SK-N-SH (cell line): ENCODE results near the gene TMA16. TPM values are rescaled to one million over a fixed set of nuclear protein-coding genes. Genes with fewer than 3 reads are reported as not detected.

Source experiments
- CTCF ChIA-PET: fragments of 300-600, 350-600 bp; formaldehyde crosslinking; extraction: SDS; loops from one replicate; lab custom pipeline; 2021; lab: Yijun Ruan, JAX
- POLR2A ChIA-PET: fragments of 350-600 bp; sonication (Branson Sonifier 250); formaldehyde crosslinking; extraction: SDS; loops from one replicate; lab custom pipeline; 2020; ENCODE audit warnings: antibody characterized with exemption, inconsistent platforms; lab: Yijun Ruan, JAX
- DNase-seq: peaks from one replicate; pipeline ENCODE4 v3.0.0; 2012
- H2AFZ ChIP-seq: fragments of 200-600 bp; sonication (generic); 2 replicates; pipeline ENCODE4 v1.8.1; 2016; ENCODE audit warnings: antibody characterized with exemption, mild to moderate bottlenecking, low read depth
- H3F3A ChIP-seq: fragments of 200-600 bp; sonication (generic); replicated peaks from 2 replicates; pipeline ENCODE3; 2016; ENCODE audit warnings: antibody characterized with exemption, mild to moderate bottlenecking; ENCODE audit not compliant: insufficient read depth
- H3K27ac ChIP-seq, 2 experiments: fragments of 200-500 bp in 1 of 2; fragments of 200-600 bp in 1 of 2; sonication (Bioruptor generic) in 1 of 2; sonication (generic), shearing (Covaris generic) in 1 of 2; 2 replicates each; pipeline versions ENCODE4 v1.5.1 to v1.6.1; 2014 to 2016; ENCODE audit warnings: low read depth in 2 of 2, inconsistent platforms in 1 of 2, low read length in 1 of 2, mild to moderate bottlenecking in 1 of 2, mixed read lengths in 1 of 2
- H3K27me3 ChIP-seq: fragments of 200-600 bp; sonication (generic), shearing (Covaris generic); 2 replicates; pipeline ENCODE4 v1.6.1; 2016; ENCODE audit warnings: mixed run types; ENCODE audit not compliant: insufficient read depth
- H3K36me3 ChIP-seq, 2 experiments: fragments of 200-500 bp in 1 of 2; fragments of 200-600 bp in 1 of 2; sonication (Bioruptor generic) in 1 of 2; sonication (generic) in 1 of 2; replicated peaks in 1 of 2; 2 replicates each; pipeline versions ENCODE3 to v1.5.1; 2014 to 2016; ENCODE audit warnings: low read length in 1 of 2, mild to moderate bottlenecking in 1 of 2; ENCODE audit not compliant: insufficient read depth in 2 of 2, control insufficient read depth in 1 of 2
- H3K4me1 ChIP-seq, 2 experiments: fragments of 200-500 bp in 1 of 2; fragments of 200-600 bp in 1 of 2; sonication (Bioruptor generic) in 1 of 2; sonication (generic), shearing (Covaris generic) in 1 of 2; 2 replicates each; pipeline versions ENCODE4 v1.5.1 to v1.6.1; 2014 to 2016; ENCODE audit warnings: low read depth in 1 of 2, low read length in 1 of 2, mixed run types in 1 of 2; ENCODE audit not compliant: insufficient read depth in 2 of 2, control insufficient read depth in 1 of 2
- H3K4me2 ChIP-seq: fragments of 200-600 bp; sonication (generic), shearing (Covaris generic); 2 replicates; pipeline ENCODE4 v1.6.1; 2017; ENCODE audit warnings: mixed run types
- H3K4me3 ChIP-seq, 2 experiments: fragments of 200-500 bp in 1 of 2; fragments of 200-600 bp in 1 of 2; sonication (Bioruptor generic) in 1 of 2; sonication (generic), shearing (Covaris generic) in 1 of 2; 2 replicates each; pipeline versions ENCODE4 v1.5.1 to v1.8.1; 2014 to 2016; ENCODE audit warnings: low read depth in 2 of 2, inconsistent platforms in 1 of 2, low read length in 1 of 2, mild to moderate bottlenecking in 1 of 2, mixed read lengths in 1 of 2, moderate library complexity in 1 of 2
- H3K79me2 ChIP-seq: fragments of 200-600 bp; sonication (generic); 2 replicates; pipeline ENCODE4 v1.8.1; 2017; ENCODE audit warnings: mild to moderate bottlenecking; ENCODE audit not compliant: insufficient read depth
- H3K9ac ChIP-seq: fragments of 200-600 bp; sonication (generic); 2 replicates; pipeline ENCODE4 v1.6.1; 2017; ENCODE audit warnings: mixed run types
- H3K9me2 ChIP-seq: fragments of 200-600 bp; sonication (generic); 2 replicates; pipeline ENCODE4 v1.6.1; 2017; ENCODE audit warnings: mixed run types
- H3K9me3 ChIP-seq: fragments of 200-600 bp; sonication (generic); 2 replicates; pipeline ENCODE4 v1.6.1; 2017; ENCODE audit warnings: mixed run types, mild to moderate bottlenecking, moderate library complexity
- H4K20me1 ChIP-seq: fragments of 200-600 bp; sonication (generic); 2 replicates; pipeline ENCODE4 v1.6.1; 2017; ENCODE audit warnings: mild to moderate bottlenecking, mixed run types; ENCODE audit not compliant: insufficient read depth
- ELF1 ChIP-seq: IDR thresholded peaks from 2 replicates; pipeline ENCODE4 v1.4.0; 2012
- EP300 ChIP-seq, 2 experiments: IDR thresholded peaks; 2 replicates each; pipeline versions ENCODE4 v1.4.0 to v1.6.1; 2012; ENCODE audit warnings: borderline replicate concordance in 1 of 2, low read depth in 1 of 2, low read length in 1 of 2
- EZH2phosphoT487 ChIP-seq: fragments of 200-600 bp; sonication (generic); IDR thresholded peaks from 2 replicates; pipeline ENCODE4 v1.6.1; 2017; ENCODE audit warnings: low read depth, mixed run types, mild to moderate bottlenecking, antibody characterized with exemption, moderate library complexity, borderline replicate concordance
- GABPA ChIP-seq: IDR thresholded peaks from 2 replicates; pipeline ENCODE4 v1.4.0; 2012; ENCODE audit warnings: low read depth, mild to moderate bottlenecking
- MEF2A ChIP-seq: IDR thresholded peaks from 2 replicates; pipeline ENCODE4 v1.4.0; 2012; ENCODE audit warnings: low read depth, borderline replicate concordance
- MXI1 ChIP-seq: IDR thresholded peaks from 2 replicates; pipeline ENCODE4 v1.6.1; 2012; ENCODE audit warnings: mild to moderate bottlenecking, low read depth, low read length, improper control_type of control experiment
- POLR2AphosphoS5 ChIP-seq: IDR thresholded peaks from 2 replicates; pipeline ENCODE4 v1.6.1; 2012; ENCODE audit warnings: low read depth, low read length
- SIN3A ChIP-seq: IDR thresholded peaks from 2 replicates; pipeline ENCODE4 v1.6.1; 2012; ENCODE audit warnings: low read depth, mild to moderate bottlenecking, low read length, moderate library complexity, borderline replicate concordance
- TCF12 ChIP-seq: IDR thresholded peaks from 2 replicates; pipeline ENCODE4 v1.4.0; 2012
- YY1 ChIP-seq: IDR thresholded peaks from 2 replicates; pipeline ENCODE4 v1.4.0; 2012; ENCODE audit warnings: low read depth, mild to moderate bottlenecking
- WGBS: methylation state at CpG from one replicate; pipeline ENCODE4 v1.1.6; 2017; ENCODE audit warnings: low lambda C conversion rate; 5-methylcytosine and 5-hydroxymethylcytosine counted together
- polyA plus RNA-seq, 3 experiments: library from polyadenylated mRNA; depleted of rRNA; stranded (reverse); fragments of >200 nt; gene quantifications; 2 replicates each; pipeline ENCODE4 v1.2.3, GENCODE V29; 2012
- TF ChIP-seq, protein P1 (sequence below): fragments of 200-600 bp; sonication (generic); IDR thresholded peaks from 2 replicates; pipeline ENCODE4 v1.6.1; 2017; ENCODE audit warnings: antibody characterized with exemption, mild to moderate bottlenecking, moderate library complexity
- TF ChIP-seq, protein P2 (sequence below): fragments of 150-350 bp; IDR thresholded peaks from 2 replicates; pipeline ENCODE4 v1.6.1; 2017; ENCODE audit warnings: antibody characterized with exemption, low read length, low read depth, borderline replicate concordance
- TF ChIP-seq, protein P3 (sequence below): fragments of 150-350 bp; IDR thresholded peaks from 2 replicates; pipeline ENCODE4 v1.6.1; 2016; ENCODE audit warnings: mild to moderate bottlenecking, low read depth, low read length
- TF ChIP-seq, protein P4 (sequence below): IDR thresholded peaks from 2 replicates; pipeline ENCODE4 v1.4.0; 2012; ENCODE audit warnings: low read depth, borderline replicate concordance

Gene TMA16
- polyA plus RNA-seq, 1 of the 3 experiments (the other 2 are of a cell fraction): 10.0 TPM

DNA sequence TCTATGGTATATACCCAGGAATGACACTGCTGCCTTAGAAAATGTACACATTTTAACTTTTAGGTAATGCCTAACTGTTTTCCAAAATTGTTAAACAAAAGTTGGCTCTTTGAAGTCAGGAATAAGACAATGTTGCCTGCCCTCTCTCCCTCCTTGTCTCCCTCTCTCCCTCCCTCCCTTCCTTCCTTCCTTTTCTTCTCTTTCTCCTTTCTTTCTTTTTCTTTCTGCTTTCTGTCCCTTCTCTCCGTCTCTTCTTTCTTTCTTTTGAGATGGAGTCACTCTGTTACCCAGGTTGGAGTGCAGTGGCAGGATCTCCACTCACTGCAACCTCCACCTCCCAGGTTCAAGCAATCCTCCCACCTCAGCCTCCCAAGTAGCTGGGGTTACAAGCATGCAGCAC, 4.6 kb upstream of the TMA16 start:
- POLR2A ChIA-PET: no interaction called here
- no peaks in the 10 kb centered on the region for H3K9me2 ChIP-seq
- no peak overlapping the region for H3K27ac ChIP-seq
- CTCF ChIA-PET: interaction anchor here (0.6 to 1.8 kb wide), 3 partner anchors 14 to 835 kb away, joined by 3 to 4 read pairs (median 3); no protein-coding TSS in a partner anchor
- H2AFZ ChIP-seq: no peak overlapping the region
- H3K4me3 ChIP-seq: no peak overlapping the region
- no peaks in the 10 kb centered on the region for H4K20me1 ChIP-seq
- TF ChIP-seq, protein P1, sequence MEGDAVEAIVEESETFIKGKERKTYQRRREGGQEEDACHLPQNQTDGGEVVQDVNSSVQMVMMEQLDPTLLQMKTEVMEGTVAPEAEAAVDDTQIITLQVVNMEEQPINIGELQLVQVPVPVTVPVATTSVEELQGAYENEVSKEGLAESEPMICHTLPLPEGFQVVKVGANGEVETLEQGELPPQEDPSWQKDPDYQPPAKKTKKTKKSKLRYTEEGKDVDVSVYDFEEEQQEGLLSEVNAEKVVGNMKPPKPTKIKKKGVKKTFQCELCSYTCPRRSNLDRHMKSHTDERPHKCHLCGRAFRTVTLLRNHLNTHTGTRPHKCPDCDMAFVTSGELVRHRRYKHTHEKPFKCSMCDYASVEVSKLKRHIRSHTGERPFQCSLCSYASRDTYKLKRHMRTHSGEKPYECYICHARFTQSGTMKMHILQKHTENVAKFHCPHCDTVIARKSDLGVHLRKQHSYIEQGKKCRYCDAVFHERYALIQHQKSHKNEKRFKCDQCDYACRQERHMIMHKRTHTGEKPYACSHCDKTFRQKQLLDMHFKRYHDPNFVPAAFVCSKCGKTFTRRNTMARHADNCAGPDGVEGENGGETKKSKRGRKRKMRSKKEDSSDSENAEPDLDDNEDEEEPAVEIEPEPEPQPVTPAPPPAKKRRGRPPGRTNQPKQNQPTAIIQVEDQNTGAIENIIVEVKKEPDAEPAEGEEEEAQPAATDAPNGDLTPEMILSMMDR: no peak
- no peak for TF ChIP-seq MXI1
- TF ChIP-seq, protein P2, sequence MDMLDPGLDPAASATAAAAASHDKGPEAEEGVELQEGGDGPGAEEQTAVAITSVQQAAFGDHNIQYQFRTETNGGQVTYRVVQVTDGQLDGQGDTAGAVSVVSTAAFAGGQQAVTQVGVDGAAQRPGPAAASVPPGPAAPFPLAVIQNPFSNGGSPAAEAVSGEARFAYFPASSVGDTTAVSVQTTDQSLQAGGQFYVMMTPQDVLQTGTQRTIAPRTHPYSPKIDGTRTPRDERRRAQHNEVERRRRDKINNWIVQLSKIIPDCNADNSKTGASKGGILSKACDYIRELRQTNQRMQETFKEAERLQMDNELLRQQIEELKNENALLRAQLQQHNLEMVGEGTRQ: no peak
- TF ChIP-seq, protein P3, sequence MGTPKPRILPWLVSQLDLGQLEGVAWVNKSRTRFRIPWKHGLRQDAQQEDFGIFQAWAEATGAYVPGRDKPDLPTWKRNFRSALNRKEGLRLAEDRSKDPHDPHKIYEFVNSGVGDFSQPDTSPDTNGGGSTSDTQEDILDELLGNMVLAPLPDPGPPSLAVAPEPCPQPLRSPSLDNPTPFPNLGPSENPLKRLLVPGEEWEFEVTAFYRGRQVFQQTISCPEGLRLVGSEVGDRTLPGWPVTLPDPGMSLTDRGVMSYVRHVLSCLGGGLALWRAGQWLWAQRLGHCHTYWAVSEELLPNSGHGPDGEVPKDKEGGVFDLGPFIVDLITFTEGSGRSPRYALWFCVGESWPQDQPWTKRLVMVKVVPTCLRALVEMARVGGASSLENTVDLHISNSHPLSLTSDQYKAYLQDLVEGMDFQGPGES: no peak
- H3K79me2 ChIP-seq: peaks cover 4% of the 10 kb centered on the region
- no peaks in the 10 kb centered on the region for H3K36me3 ChIP-seq
- H3K27me3 ChIP-seq: peaks cover 10% of the 10 kb centered on the region; the same call in 1 of the 2 replicates
- H3K4me1 ChIP-seq: no peaks in the 10 kb centered on the region
- no peak overlapping the region for H3K9ac ChIP-seq
- WGBS: 21% methylated on average over 1 of the region's 1 CpG
- H3F3A ChIP-seq: peaks cover under 1% of the 10 kb centered on the region
- no peak for DNase-seq
- no peaks in the 10 kb centered on the region for H3K9me3 ChIP-seq
- no peak overlapping the region for H3K4me2 ChIP-seq

DNA sequence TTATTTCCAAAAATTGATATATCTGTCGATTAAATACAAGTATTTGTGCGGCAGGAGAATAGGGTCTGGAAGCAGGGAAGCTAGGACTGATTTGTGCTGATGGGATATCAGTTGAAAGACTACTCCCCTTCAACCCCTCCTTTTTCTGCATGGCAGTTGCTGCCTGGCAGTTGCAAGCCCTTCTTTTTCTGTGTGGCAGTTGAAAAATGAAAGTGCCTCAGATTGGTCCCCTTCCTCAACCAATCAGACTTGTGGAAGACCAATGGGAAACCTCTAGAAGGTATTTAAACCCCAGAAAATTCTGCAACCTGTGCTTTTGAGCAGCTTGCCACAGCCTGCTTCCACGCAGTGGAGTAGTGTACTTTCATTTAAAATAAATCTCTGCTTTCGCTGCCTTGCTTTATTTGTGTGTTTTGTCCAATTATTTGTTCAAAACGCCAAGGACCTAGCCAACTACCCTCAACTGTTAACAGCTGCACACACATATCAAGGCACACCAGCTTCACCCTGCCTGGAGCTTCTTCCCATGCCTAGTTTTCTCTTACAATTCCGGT, 1.5 kb upstream of the TMA16 start:
- Histone ChIP-seq H3K9me3 (no peaks in the 10 kb centered on the region), H3K27ac (no peak overlapping the region), H3K27me3 (peaks cover 4% of the 10 kb centered on the region; the same call in 1 of the 2 replicates), H3K36me3 (peaks cover 4 to 5% of the 10 kb centered on the region in 2 experiments), H3K4me1 (peaks cover 5 to 14% of the 10 kb centered on the region in 2 experiments; a peak in 3 of 4 replicates), H3K9ac (no peak overlapping the region), H3K79me2 (peaks cover 35% of the 10 kb centered on the region), H4K20me1 (no peaks in the 10 kb centered on the region; the same call in none of the 2 replicates), H3K9me2 (no peaks in the 10 kb centered on the region), H3F3A (peaks cover 7% of the 10 kb centered on the region), H3K4me2 (peak overlapping the region; percentile 75), H3K4me3 (no peak overlapping the region), H2AFZ (peak overlapping the region; percentile 67; the same call in 1 of the 2 replicates)
- no peak for DNase-seq
- CTCF ChIA-PET: interaction anchor here (1.7 to 3.4 kb wide), 3 partner anchors 8 to 62 kb away, joined by 8 to 60 read pairs (median 10); no protein-coding TSS in a partner anchor
- 89% methylated on average over 6 of the region's 6 CpGs for WGBS
- POLR2A ChIA-PET: no interaction called here
- TF ChIP-seq GABPA (no peak), SIN3A (no peak), EP300 (IDR thresholded peaks at IDR 0.05; ENCODE audit: borderline replicate concordance in 1 of 2, low read depth in 1 of 2, low read length in 1 of 2) (no peak), TCF12 (no peak), MXI1 (no peak), MEF2A (no peak), EZH2phosphoT487 (no peak), ELF1 (no peak), POLR2AphosphoS5 (no peak), YY1 (no peak)
- TF ChIP-seq, protein P3: no peak
- TF ChIP-seq, protein P1: no peak
- TF ChIP-seq, protein P4, sequence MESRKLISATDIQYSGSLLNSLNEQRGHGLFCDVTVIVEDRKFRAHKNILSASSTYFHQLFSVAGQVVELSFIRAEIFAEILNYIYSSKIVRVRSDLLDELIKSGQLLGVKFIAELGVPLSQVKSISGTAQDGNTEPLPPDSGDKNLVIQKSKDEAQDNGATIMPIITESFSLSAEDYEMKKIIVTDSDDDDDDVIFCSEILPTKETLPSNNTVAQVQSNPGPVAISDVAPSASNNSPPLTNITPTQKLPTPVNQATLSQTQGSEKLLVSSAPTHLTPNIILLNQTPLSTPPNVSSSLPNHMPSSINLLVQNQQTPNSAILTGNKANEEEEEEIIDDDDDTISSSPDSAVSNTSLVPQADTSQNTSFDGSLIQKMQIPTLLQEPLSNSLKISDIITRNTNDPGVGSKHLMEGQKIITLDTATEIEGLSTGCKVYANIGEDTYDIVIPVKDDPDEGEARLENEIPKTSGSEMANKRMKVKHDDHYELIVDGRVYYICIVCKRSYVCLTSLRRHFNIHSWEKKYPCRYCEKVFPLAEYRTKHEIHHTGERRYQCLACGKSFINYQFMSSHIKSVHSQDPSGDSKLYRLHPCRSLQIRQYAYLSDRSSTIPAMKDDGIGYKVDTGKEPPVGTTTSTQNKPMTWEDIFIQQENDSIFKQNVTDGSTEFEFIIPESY: no peak
